Neural progenitor cell (in vitro differentiated cells): Measurements from ENCODE around the gene ACOT13.

ENCODE experiments used
- CTCF ChIP-seq: fragments of 200-600 bp; sonication (generic); IDR thresholded peaks from 2 replicates; pipeline ENCODE4 v1.5.1; 2017; ENCODE audit warnings: antibody characterized with exemption, mild to moderate bottlenecking
- EZH2 ChIP-seq: fragments of 200-600 bp; sonication (generic); IDR thresholded peaks from 2 replicates; pipeline ENCODE4 v1.6.1; 2017; ENCODE audit warnings: antibody characterized with exemption, mild to moderate bottlenecking, moderate library complexity
- EZH2phosphoT487 ChIP-seq: fragments of 200-600 bp; sonication (generic); IDR thresholded peaks from 2 replicates; pipeline ENCODE4 v1.6.1; 2017; ENCODE audit warnings: antibody characterized with exemption

GRCh38 chr6:24723270-24723669 is 56.4 kb downstream of the ACOT13 start:
- TF ChIP-seq CTCF (no peak), EZH2phosphoT487 (no peak), EZH2 (no peak)
